ENCODE data around the gene TMEM91. TPM values are rescaled to one million over a fixed set of nuclear protein-coding genes. Genes with fewer than 3 reads are reported as not detected.

Gene TMEM91
- total and polyA plus RNA-seq, 2 of the 13 experiments (the other 11 are each of a cell fraction or from before 2014, with no cell fraction given): 6.3 to 10.3 TPM

GRCh38 chr19:41397086-41398049 is 21.0 kb downstream of the TMEM91 start, which contains the start of the genes BCKDHA and EXOSC5 (continued):
- peak; percentile 68; the same call in 1 of the 2 replicates for TF ChIP-seq KLF12 (CRISPR knock-in tag; IDR thresholded peaks at IDR 0.05; ENCODE audit: borderline replicate concordance)
- TF ChIP-seq TMF1 (CRISPR knock-in tag; IDR thresholded peaks at IDR 0.05; ENCODE audit: low read depth): no peak
- no peak for TF ChIP-seq FOSL1 (CRISPR knock-in tag; IDR thresholded peaks at IDR 0.05; ENCODE audit: borderline replicate concordance)
- peak; percentile 77; the same call in 1 of the 2 replicates for TF ChIP-seq ZSCAN20 (CRISPR knock-in tag; IDR thresholded peaks at IDR 0.05; ENCODE audit: borderline replicate concordance)
- TF ChIP-seq ZNF768 (CRISPR knock-in tag; IDR thresholded peaks at IDR 0.05): peak; percentile 28; the same call in 1 of the 2 replicates
- TF ChIP-seq ZNF136 (CRISPR knock-in tag; IDR thresholded peaks at IDR 0.05; ENCODE audit: low read depth): 0 out of 2 replicates have a peak, but pooled peaks have one; percentile 78
- no peak for TF ChIP-seq ZNF563 (CRISPR knock-in tag; IDR thresholded peaks at IDR 0.05)
- TF ChIP-seq FOXK1 (CRISPR knock-in tag; IDR thresholded peaks at IDR 0.05; ENCODE audit: borderline replicate concordance, low read depth): peak; percentile 100
- TF ChIP-seq NFYC (CRISPR knock-in tag; IDR thresholded peaks at IDR 0.05): peak; percentile 77
- TF ChIP-seq MAF1 (CRISPR knock-in tag; IDR thresholded peaks at IDR 0.05; ENCODE audit: borderline replicate concordance): peak; percentile 90
- TF ChIP-seq ZNF772 (CRISPR knock-in tag; IDR thresholded peaks at IDR 0.05): no peak
- no peak for TF ChIP-seq ZFP36 (IDR thresholded peaks at IDR 0.05; ENCODE audit: borderline replicate concordance, low read depth, low read length, partially characterized antibody)
- peak; percentile 47 for TF ChIP-seq GABPA (IDR thresholded peaks at IDR 0.05; ENCODE audit: low read depth, low read length)
- peak; percentile 85 for TF ChIP-seq GABPA (CRISPR knock-in tag; IDR thresholded peaks at IDR 0.05; ENCODE audit: low read depth)
- 0 out of 2 replicates have a peak, but pooled peaks have one; percentile 45 for TF ChIP-seq ZNF124 (CRISPR knock-in tag; IDR thresholded peaks at IDR 0.05)
- no peak for TF ChIP-seq SOX6 (IDR thresholded peaks at IDR 0.05)
- no peak for TF ChIP-seq SOX6 (CRISPR knock-in tag; IDR thresholded peaks at IDR 0.05)
- TF ChIP-seq, protein P1, sequence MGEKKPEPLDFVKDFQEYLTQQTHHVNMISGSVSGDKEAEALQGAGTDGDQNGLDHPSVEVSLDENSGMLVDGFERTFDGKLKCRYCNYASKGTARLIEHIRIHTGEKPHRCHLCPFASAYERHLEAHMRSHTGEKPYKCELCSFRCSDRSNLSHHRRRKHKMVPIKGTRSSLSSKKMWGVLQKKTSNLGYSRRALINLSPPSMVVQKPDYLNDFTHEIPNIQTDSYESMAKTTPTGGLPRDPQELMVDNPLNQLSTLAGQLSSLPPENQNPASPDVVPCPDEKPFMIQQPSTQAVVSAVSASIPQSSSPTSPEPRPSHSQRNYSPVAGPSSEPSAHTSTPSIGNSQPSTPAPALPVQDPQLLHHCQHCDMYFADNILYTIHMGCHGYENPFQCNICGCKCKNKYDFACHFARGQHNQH (CRISPR knock-in tag; IDR thresholded peaks at IDR 0.05): peak; percentile 77; the same call in 1 of the 2 replicates
- peak; percentile 84 for TF ChIP-seq E2F1 (CRISPR knock-in tag; IDR thresholded peaks at IDR 0.05)
- no peak for TF ChIP-seq ZSCAN30 (CRISPR knock-in tag; IDR thresholded peaks at IDR 0.05)
- TF ChIP-seq ARNTL (CRISPR knock-in tag; IDR thresholded peaks at IDR 0.05): peak; percentile 94
- TF ChIP-seq, protein P2, sequence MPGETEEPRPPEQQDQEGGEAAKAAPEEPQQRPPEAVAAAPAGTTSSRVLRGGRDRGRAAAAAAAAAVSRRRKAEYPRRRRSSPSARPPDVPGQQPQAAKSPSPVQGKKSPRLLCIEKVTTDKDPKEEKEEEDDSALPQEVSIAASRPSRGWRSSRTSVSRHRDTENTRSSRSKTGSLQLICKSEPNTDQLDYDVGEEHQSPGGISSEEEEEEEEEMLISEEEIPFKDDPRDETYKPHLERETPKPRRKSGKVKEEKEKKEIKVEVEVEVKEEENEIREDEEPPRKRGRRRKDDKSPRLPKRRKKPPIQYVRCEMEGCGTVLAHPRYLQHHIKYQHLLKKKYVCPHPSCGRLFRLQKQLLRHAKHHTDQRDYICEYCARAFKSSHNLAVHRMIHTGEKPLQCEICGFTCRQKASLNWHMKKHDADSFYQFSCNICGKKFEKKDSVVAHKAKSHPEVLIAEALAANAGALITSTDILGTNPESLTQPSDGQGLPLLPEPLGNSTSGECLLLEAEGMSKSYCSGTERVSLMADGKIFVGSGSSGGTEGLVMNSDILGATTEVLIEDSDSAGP (CRISPR knock-in tag; IDR thresholded peaks at IDR 0.05; ENCODE audit: borderline replicate concordance): peak; percentile 89; the same call in 1 of the 2 replicates
- peak; percentile 90 for TF ChIP-seq PITX1 (CRISPR knock-in tag; IDR thresholded peaks at IDR 0.05)
- TF ChIP-seq ZNF782 (CRISPR knock-in tag; IDR thresholded peaks at IDR 0.05; ENCODE audit: borderline replicate concordance): no peak
- TF ChIP-seq ZNF709 (CRISPR knock-in tag; IDR thresholded peaks at IDR 0.05): peak; percentile 53
- no peak for TF ChIP-seq ZNF382 (CRISPR knock-in tag; IDR thresholded peaks at IDR 0.05; ENCODE audit: borderline replicate concordance)

All from HepG2 (cell line).